GM18517 (cell line): ENCODE measurements around the gene GABRD.
"Not testable (repeated sequence)": the region's sequence is repeated elsewhere in the genome, so short reads cannot be mapped to it uniquely, and the experiment has no call there.

Experiments
- ATAC-seq: cut with Tn5 transposase; IDR thresholded peaks from one replicate; pipeline ENCODE4 v1.9.1; 2021; ENCODE audit warnings: mild to moderate bottlenecking, moderate library complexity; ENCODE audit not compliant: unreplicated experiment

The GABRD gene

GRCh38 chr1:2019172-2019543, at the start of gene GABRD:
Gene GABRD, plus strand, starts transcription at chr1:2019345. Its CDS starts 79 bp downstream, at chr1:2019424.
- no peak for ATAC-seq

- ATAC-seq, result no peak
Measured at GRCh38 chr1:1969505-1969900, 49.6 kb upstream of the GABRD start.

DNA sequence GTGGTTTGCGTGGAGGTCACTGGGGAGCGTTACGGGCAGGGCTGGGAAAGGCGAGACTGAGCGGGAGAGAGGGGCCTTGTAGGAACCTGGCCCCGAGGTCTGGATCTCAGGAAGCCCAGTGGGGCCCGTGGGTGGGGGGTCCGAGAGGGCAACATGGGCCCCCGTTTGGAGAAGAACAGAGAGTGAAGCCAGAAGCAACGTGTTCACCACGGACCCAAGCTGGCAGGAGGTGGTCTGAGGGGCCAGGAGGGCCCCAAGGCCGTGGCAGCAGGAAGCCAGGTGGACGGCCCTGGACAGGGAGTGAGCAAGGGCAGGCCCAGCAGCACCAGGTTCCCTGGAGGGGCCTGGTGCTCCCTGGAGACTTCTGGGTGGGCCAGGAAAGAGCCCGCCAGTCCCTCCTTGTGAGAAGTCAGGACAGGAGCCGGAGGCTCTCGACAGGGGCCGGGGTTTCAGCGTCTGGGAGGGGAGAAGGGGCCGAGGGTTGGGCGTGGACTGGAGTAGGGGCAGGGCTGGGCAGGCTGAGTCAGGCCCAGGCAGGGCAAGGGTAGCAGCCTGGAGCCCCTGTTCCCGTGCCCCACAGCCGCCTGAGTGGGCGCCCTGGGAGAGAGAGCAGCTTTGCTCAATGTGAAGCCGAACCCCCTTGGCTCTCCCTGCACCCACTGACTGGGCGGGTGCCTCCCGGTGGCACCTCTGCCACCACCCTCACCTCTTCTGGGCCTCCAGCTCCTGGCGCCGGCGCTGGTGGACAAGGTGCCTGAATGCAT, 49.0 kb upstream of the GABRD start:
- no peak for ATAC-seq

DNA sequence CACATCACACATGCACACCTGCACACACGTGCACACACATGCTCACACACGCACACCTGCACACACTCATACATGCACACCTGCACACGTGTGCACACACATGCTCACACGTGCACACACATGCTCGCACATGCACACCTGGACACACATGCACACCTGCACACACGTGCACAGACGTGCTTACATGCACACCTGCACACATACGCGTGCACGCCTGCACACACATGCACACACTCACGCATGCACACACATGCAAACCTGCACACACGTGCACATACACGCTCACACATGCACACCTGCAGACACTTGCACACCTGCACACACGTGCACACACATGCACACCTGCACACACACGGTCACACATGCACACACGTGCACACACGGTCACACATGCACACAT, 48.1 kb upstream of the GABRD start:
- no peak for ATAC-seq

DNA sequence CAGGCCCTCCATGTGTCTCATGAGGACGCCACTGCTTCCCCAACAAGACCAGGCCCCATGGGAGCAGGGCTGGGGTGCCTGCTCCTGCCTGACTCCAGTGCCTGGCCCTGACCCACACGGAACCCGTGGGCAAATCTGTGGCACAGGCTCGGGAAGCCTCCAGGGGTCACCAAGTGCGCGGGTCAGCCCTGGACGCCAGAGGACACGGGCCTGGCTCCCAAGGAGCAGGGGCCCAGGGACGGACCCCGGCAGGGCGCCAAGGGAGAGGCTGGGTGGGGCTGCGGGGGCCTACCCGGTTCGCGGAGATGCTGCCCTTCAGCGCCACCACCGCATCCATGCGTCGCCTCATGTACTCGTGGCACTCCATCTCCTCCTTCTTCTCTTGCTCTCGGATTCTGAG, 47.5 kb upstream of the GABRD start:
- ATAC-seq, result no peak

GRCh38 chr1:1972976-1973715, 46.0 kb upstream of the GABRD start:
- no peak for ATAC-seq

- no peak for ATAC-seq
Measured at GRCh38 chr1:1973716-1974642, 45.2 kb upstream of the GABRD start.

GRCh38 chr1:1974834-1975233, 44.3 kb upstream of the GABRD start:
- ATAC-seq, result no peak

- no peak for ATAC-seq
Measured at GRCh38 chr1:1975535-1975934, 43.6 kb upstream of the GABRD start.

GRCh38 chr1:1976031-1976430, 43.1 kb upstream of the GABRD start:
- ATAC-seq, result no peak

DNA sequence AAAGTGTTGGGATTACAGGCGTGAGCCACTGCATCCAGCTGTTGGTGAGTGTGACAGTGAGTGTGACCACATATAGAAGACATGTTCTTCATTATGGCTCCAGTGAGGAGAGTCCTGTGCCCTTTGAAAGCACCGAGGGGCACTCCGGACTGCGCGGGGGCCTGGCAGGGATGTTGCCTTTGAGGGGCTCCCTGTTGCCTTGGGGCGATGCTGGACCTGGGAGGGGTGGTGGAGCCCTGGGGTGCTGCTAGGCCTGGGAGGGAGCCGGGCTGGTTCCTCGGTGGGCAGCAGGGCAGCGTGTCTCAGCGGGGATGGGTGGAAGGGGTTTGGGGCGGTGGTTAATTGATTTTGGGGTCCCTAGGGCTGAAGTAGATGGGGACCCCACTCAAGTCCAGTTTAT, 41.0 kb upstream of the GABRD start:
- no peak for ATAC-seq

DNA sequence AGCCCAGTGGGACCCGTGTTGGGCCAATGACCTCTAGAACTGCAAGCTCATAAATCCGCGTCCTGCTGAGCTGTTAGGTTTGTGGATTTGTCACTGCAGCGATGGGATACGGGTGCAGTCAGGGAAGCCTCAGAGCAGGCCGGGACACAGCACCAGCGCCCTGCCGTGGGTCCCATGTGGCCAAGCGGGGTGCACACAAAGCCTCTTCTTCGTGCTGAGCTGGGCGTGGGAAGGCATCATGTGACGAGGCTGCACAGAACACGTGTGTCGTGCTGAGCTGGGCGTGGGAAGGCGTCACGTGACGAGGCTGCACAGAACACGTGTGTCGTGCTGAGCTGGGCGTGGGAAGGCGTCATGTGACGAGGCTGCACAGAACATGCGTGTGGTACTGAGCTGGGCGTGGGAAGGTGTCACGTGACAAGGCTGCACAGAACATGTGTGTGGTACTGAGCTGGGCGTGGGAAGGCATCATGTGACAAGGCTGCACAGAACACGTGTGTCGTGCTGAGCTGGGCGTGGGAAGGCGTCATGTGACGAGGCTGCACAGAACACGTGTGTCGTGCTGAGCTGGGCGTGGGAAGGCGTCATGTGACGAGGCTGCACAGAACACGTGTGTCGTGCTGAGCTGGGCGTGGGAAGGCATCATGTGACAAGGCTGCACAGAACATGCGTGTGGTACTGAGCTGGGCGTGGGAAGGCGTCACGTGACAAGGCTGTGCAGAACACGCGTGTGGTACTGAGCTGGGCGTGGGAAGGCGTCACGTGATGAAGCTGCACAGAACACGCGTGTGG, 40.3 kb upstream of the GABRD start:
- not testable (repeated sequence) for ATAC-seq

GRCh38 chr1:1979482-1980165, 39.5 kb upstream of the GABRD start:
- no peak for ATAC-seq

DNA sequence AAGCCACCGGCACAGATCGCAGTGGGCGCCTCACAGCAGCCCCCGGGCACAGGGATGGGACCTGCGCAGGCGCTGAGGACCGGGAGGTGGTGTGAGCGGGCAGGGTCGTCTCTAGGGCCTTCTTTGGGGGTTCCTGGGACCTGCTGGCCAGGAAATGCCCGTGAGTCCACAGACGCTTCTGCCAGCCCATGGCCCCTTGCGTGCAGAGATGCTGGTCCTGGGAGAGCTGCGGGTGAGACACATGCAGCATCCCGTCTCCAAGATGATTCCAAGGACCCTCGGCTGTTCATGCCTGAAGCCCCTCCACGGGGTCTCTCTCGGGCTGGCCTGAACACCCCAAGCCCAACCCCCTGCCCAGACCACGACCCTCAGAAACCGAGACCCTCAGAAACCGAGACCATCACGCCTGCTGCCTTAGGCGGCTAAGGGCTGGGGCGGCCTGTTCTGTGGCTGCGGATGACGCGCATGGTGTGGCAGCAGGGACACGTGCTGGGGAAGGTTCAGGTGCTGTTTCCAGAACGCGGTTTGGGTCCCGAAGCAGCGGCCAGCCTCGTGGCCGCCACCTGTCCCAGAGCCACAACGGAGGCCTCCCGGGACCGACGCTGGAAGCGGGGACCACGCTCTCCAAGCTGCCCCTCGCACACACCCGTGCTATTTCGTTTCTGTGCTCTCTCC, 38.5 kb upstream of the GABRD start:
- no peak for ATAC-seq

- ATAC-seq, result no peak
Measured at GRCh38 chr1:1981142-1981500, 38.0 kb upstream of the GABRD start.

- ATAC-seq, result not testable (repeated sequence)
Measured at GRCh38 chr1:1981631-1982327, 37.4 kb upstream of the GABRD start.

DNA sequence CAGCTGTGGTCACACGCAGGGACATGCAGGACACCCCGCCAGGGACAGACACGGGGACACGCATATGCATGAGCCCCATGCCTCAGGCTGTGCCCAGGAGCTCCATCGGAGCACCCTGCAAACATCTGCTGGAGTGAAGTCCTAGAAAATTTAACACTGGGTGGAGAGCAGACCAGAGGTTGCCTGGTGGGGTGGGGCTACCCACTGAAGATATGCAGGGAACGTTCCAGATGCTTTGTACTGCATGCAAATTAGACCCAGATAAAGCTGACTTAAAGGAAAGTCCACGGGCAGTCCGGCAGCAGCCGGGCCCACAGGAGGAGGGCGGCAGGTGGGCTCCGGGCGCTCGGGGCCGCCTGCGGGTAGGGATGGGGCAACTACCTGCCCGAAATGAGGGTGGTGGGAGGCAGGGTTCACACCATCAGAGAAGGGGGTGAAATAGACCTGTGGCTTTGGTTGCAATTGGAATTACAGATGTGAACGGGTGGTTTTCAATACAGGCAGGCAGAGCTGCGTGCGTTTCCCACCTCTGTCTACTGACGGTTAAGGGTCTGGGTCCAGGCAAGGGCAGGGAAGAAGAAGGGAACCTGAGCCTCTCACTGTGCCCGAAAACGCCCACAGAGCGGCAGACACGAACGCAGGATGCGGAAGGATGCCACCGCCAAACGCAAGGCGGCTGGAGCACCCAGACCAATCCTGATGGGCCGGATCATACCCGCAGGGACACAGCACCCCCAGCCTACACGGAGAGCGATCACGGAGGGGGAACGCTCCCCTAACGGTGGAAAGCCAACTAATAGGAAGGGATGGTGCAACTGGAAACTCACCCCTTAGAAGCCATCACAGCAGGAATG, 36.5 kb upstream of the GABRD start:
- ATAC-seq, result no peak

DNA sequence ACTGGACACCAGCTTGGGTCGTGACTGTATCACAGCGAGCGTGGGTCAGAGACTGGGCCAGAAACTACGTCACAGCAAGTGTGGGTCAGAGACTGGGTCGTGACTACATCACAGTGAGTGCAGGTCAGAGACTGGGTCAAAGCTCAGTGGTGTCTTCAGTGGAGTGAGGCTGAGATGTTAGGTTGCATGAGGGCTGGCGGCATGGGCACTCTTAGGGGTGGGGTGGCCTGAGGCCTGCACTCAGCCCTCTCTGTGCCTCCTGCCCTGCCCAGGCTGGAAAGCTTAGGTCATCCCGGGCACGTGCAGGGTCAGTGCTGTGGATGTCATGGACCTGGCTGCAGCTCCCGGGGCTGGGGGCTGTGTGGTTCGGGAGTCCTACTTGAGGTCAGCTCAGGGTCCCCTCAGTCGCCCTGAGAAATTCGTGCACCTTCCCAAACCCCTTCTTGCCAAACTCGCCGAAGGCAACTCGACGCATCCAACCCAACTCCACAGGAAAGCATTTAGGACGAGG, 34.5 kb upstream of the GABRD start:
- ATAC-seq, result no peak
